NT2/D1 (cell line): ENCODE measurements around the gene MRTFA.
"Not testable (repeated sequence)": the region's sequence is repeated elsewhere in the genome, so short reads cannot be mapped to it uniquely, and the experiment has no call there.

ENCODE experiments used
- DNase-seq: peaks from one replicate; pipeline ENCODE4 v3.0.0-alpha.2; 2011; ENCODE audit warnings: low read depth, low spot score
- H3K27me3 ChIP-seq: 2 replicates; pipeline ENCODE4 v1.6.0; 2011; ENCODE audit warnings: mild to moderate bottlenecking; ENCODE audit not compliant: insufficient read length, insufficient read depth
- H3K36me3 ChIP-seq: 2 replicates; pipeline ENCODE4 v1.6.1; 2011; ENCODE audit warnings: mild to moderate bottlenecking, low read length, mixed read lengths; ENCODE audit not compliant: insufficient read depth, insufficient read length
- H3K4me1 ChIP-seq: 2 replicates; pipeline ENCODE4 v1.5.1; 2011; ENCODE audit not compliant: insufficient read depth, insufficient read length
- H3K4me3 ChIP-seq: 2 replicates; pipeline ENCODE4 v1.5.1; 2011; ENCODE audit warnings: low read depth; ENCODE audit not compliant: insufficient read length
- H3K9ac ChIP-seq: 2 replicates; pipeline ENCODE4 v1.6.0; 2011; ENCODE audit warnings: low read depth; ENCODE audit not compliant: insufficient read length
- H3K9me3 ChIP-seq: 2 replicates; pipeline ENCODE4 v1.5.1; 2011; ENCODE audit warnings: mild to moderate bottlenecking, low read length; ENCODE audit not compliant: insufficient read depth
- SUZ12 ChIP-seq: IDR thresholded peaks from 2 replicates; pipeline ENCODE4 v1.6.1; 2011; ENCODE audit not compliant: insufficient read length, insufficient read depth; ENCODE audit errors: extremely low read depth
- YY1 ChIP-seq: IDR thresholded peaks from 2 replicates; pipeline ENCODE4 v1.6.1; 2011; ENCODE audit not compliant: insufficient read length, insufficient read depth
- ZNF274 ChIP-seq: IDR thresholded peaks from 2 replicates; pipeline ENCODE4 v1.6.1; 2011; ENCODE audit warnings: mild to moderate bottlenecking, low read depth, low read length

Gene MRTFA

DNA sequence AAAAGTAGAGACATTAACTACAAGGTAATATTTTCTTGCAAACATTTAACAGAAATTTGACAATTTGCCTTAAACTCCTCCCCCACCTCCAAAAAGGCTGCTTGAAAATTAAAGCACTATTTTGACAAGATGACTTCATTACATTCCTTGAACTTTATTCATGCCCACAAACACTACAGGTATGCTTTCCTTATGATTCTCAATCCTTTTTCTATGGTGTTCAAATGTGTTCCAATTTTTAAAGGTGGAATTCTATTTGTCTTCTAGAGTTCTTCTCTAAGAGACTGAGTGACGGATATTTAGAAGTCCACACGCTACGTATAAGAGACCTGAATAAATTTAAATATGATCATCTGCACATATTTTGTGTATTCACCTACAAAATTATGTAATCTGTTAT lies 69.4 kb downstream of the MRTFA start:
- Histone ChIP-seq H3K9me3 (peaks cover 16% of the 10 kb centered on the region; the same call in 1 of the 2 replicates), H3K9ac (no peak overlapping the region), H3K27me3 (no peaks in the 10 kb centered on the region), H3K4me1 (no peaks in the 10 kb centered on the region), H3K36me3 (no peaks in the 10 kb centered on the region), H3K4me3 (no peak overlapping the region)
- no peak for DNase-seq
- TF ChIP-seq SUZ12: no peak
- no peak for TF ChIP-seq YY1
- no peak for TF ChIP-seq ZNF274

DNA sequence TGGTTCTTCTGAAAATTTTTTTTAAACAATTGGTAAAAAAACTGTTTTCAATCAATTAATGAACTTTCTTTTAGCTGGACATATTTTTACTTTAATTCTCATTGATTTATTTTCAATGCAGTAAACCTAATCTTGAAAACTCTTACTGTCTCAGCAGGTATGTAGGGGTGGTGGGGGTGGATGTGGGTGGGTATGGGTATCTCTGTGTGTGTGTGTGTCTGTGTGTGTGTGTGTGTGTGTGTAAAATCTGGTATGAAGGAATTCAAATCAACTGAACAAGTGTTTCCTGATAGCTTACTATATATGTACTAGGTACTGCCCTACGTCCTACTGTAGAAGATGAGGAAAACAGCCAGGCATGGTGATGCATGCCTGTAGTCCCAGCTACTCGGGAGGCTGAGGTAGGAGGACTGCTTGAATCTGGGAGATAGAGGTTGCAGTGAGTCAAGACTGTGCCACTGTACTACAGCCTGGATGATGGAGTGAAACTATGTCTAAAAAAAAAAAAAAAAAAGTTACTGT lies 75.5 kb downstream of the MRTFA start:
- no peak overlapping the region for H3K4me3 ChIP-seq
- no peaks in the 10 kb centered on the region for H3K4me1 ChIP-seq
- no peak for DNase-seq
- no peaks in the 10 kb centered on the region for H3K9me3 ChIP-seq
- no peak overlapping the region for H3K9ac ChIP-seq
- TF ChIP-seq SUZ12: no peak
- no peak for TF ChIP-seq YY1
- TF ChIP-seq ZNF274: no peak
- H3K27me3 ChIP-seq: no peaks in the 10 kb centered on the region
- H3K36me3 ChIP-seq: no peaks in the 10 kb centered on the region

GRCh38 chr22:40560551-40560950 lies 76.0 kb downstream of the MRTFA start:
- Histone ChIP-seq H3K4me3 (no peak overlapping the region), H3K27me3 (no peaks in the 10 kb centered on the region), H3K9me3 (no peaks in the 10 kb centered on the region), H3K4me1 (no peaks in the 10 kb centered on the region), H3K9ac (no peak overlapping the region), H3K36me3 (no peaks in the 10 kb centered on the region)
- TF ChIP-seq SUZ12: no peak
- TF ChIP-seq YY1: no peak
- TF ChIP-seq ZNF274: no peak
- DNase-seq: no peak

GRCh38 chr22:40557972-40558371 lies 78.5 kb downstream of the MRTFA start:
- Histone ChIP-seq H3K4me3 (no peak overlapping the region), H3K4me1 (peaks cover 2% of the 10 kb centered on the region), H3K9me3 (peaks cover 5% of the 10 kb centered on the region; the same call in 1 of the 2 replicates), H3K36me3 (no peaks in the 10 kb centered on the region), H3K27me3 (no peaks in the 10 kb centered on the region), H3K9ac (no peak overlapping the region)
- DNase-seq: no peak
- TF ChIP-seq ZNF274 (no peak), SUZ12 (no peak), YY1 (no peak)

DNA sequence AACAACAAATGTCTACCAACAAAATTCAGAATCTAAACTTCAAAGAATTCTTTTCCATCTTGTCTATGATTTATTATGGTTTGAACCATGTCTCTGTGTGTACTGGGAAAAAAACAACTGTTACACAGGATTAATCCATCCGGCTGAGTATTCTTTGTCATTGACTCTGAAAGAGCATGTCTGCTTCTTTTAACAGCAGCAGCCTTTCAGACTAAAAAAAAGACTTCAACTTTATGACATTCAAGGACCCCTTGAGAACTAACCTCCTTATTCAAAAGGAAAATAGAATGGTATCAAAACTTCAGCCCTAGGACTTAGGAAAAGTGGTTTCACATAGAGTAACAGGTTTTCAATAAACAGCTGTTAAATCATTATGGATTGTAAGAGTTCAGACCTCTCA lies 79.9 kb downstream of the MRTFA start:
- no peak for DNase-seq
- Histone ChIP-seq H3K4me3 (no peak overlapping the region), H3K4me1 (peaks cover 2% of the 10 kb centered on the region), H3K9me3 (peaks cover 5% of the 10 kb centered on the region; the same call in 1 of the 2 replicates), H3K9ac (no peak overlapping the region), H3K36me3 (peaks cover 8% of the 10 kb centered on the region), H3K27me3 (no peaks in the 10 kb centered on the region)
- TF ChIP-seq SUZ12 (no peak), ZNF274 (no peak), YY1 (no peak)

GRCh38 chr22:40554023-40554422 lies 82.5 kb downstream of the MRTFA start:
- not testable (repeated sequence) for H3K4me3 ChIP-seq, H3K9me3 ChIP-seq, H3K4me1 ChIP-seq, H3K9ac ChIP-seq, DNase-seq, H3K27me3 ChIP-seq
- H3K36me3 ChIP-seq: peaks cover 12% of the 10 kb centered on the region

GRCh38 chr22:40553014-40553554 lies 83.4 kb downstream of the MRTFA start:
- Histone ChIP-seq H3K4me1 (peaks cover 2% of the 10 kb centered on the region), H3K27me3 (no peaks in the 10 kb centered on the region), H3K9ac (no peak overlapping the region), H3K36me3 (peaks cover 12% of the 10 kb centered on the region), H3K4me3 (no peak overlapping the region), H3K9me3 (peaks cover 5% of the 10 kb centered on the region; the same call in 1 of the 2 replicates)
- no peak for DNase-seq
- TF ChIP-seq SUZ12 (no peak), YY1 (no peak), ZNF274 (no peak)
